GM12872 (cell line): Measurements from ENCODE around the gene ADAMTS2.

ENCODE experiments used
- CTCF ChIP-seq: IDR thresholded peaks from 3 replicates; pipeline ENCODE4 v1.5.1; 2011; ENCODE audit warnings: low read depth, mild to moderate bottlenecking, low read length, moderate library complexity; ENCODE audit not compliant: insufficient read depth

ADAMTS2 gene

DNA sequence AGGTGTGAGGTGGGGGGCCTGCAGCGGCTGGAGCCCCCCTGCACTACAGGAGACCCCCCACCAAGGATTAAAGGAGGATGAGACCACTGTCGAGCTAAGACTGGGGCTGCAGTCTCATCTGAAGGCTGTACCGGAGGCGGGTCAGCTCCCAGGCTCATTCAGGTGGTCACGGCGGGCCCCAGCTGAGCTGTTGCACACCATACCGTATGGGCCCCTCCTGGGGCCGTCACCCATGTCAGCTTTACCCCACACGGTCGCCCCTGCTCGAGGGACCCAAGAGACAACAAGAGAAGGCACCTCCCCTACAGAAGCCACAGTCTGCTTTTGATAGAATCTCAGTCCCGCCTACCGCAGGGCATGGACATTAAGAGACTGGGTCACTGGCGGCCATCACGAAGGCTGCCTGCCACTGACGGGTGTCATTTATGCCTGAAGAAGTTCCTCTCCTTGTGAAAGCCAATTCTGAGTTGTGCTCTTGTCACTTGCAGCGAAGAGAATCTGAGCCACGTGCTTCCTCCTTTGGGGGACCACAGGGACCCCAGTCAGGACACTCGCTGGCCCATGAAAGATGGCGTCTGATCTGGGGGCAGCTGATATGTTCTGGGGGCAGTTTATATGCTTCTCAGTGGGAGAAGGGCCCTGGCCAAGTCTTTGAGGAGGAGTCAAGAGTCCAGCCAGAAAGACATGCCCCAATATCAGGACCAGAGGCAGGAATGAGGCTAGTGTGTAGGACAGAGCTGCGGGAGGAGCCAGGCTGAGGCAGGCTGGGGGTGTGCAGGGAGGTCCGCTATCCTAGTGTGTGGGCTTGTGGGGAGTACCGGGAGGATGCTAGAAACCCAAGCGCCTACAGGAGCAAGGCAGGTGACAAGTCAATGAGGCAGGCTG is 182.7 kb downstream of the ADAMTS2 start:
- no peak for TF ChIP-seq CTCF

- TF ChIP-seq CTCF = no peak
Observed at GRCh38 chr5:179161901-179162300, 183.4 kb downstream of the ADAMTS2 start.

GRCh38 chr5:179160584-179160983 is 184.7 kb downstream of the ADAMTS2 start:
- no peak for TF ChIP-seq CTCF

GRCh38 chr5:179158556-179158955 is 186.7 kb downstream of the ADAMTS2 start:
- TF ChIP-seq CTCF = no peak

GRCh38 chr5:179154991-179155955 is 190.0 kb downstream of the ADAMTS2 start:
- TF ChIP-seq CTCF = no peak

DNA sequence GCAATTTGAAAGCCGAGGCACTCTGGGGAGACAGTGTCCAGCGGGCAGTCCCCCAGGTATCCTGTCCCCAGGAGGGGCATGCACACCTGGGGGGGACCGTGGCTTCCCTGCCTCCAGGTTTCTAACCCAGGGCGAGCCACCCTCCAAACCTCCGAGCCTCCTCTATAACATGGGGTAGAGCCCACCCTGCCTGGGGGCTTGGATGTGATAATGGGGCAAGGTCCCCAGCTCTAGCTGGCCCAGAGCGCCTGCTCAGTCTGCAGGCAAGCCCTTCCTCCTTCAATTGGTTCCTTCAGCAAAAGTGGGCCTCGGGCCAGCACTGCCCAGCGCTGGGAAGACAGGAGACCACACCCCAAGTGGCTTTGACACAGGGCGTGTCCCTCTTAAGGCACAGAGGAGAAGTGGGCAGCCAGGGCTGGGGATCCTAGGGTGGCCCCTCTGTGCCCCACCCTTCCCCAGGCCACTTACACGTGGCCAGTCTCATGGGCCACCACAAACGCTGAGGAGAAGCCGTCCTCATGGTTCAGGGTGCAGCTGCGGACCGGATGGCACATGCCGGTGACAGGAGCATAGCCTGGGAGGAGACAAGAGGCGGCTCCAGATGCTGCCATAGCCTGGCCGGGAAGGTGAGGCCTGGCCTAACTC is 190.8 kb downstream of the ADAMTS2 start:
- no peak for TF ChIP-seq CTCF

- no peak for TF ChIP-seq CTCF
Observed at GRCh38 chr5:179153921-179154345, 191.3 kb downstream of the ADAMTS2 start.
